H9 (cell line): ENCODE results near the gene SMIM1. TPM values are rescaled to one million over a fixed set of nuclear protein-coding genes. Genes with fewer than 3 reads are reported as not detected.

Experiments
- DNase-seq: peaks from one replicate; pipeline ENCODE4 v3.0.0-alpha.2; 2017
- H2AFZ ChIP-seq: one replicate; pipeline ENCODE4 v1.6.1; 2013; ENCODE audit warnings: mild to moderate bottlenecking, low read length, control low read depth, moderate library complexity
- H2AK5ac ChIP-seq: 2 replicates; pipeline ENCODE4 v1.6.1; 2013; ENCODE audit warnings: low read length, control low read depth, mixed read lengths; ENCODE audit not compliant: insufficient read length
- H2BK120ac ChIP-seq: one replicate; pipeline ENCODE4 v1.6.1; 2013; ENCODE audit warnings: low read depth, mild to moderate bottlenecking, low read length, control low read depth, inconsistent platforms; ENCODE audit not compliant: poor library complexity, severe bottlenecking
- H2BK12ac ChIP-seq: 2 replicates; pipeline ENCODE4 v1.6.1; 2013; ENCODE audit warnings: low read length, control low read depth, mixed read lengths, low read depth; ENCODE audit not compliant: insufficient read length
- H2BK15ac ChIP-seq: 2 replicates; pipeline ENCODE4 v1.6.1; 2013; ENCODE audit warnings: low read depth, low read length, control low read depth
- H2BK20ac ChIP-seq: one replicate; pipeline ENCODE4 v1.6.1; 2013; ENCODE audit warnings: low read depth, mild to moderate bottlenecking, low read length, control low read depth, inconsistent platforms; ENCODE audit not compliant: poor library complexity, severe bottlenecking
- H2BK5ac ChIP-seq: 2 replicates; pipeline ENCODE4 v1.6.1; 2013; ENCODE audit warnings: low read length, control low read depth, mixed read lengths; ENCODE audit not compliant: insufficient read length
- H3K14ac ChIP-seq: 2 replicates; pipeline ENCODE4 v1.6.1; 2013; ENCODE audit warnings: low read length, control low read depth; ENCODE audit not compliant: insufficient read depth
- H3K18ac ChIP-seq: 2 replicates; pipeline ENCODE4 v1.6.1; 2013; ENCODE audit warnings: low read depth, mild to moderate bottlenecking, mixed read lengths, low read length, control low read depth; ENCODE audit not compliant: insufficient read length
- H3K23ac ChIP-seq: 2 replicates; pipeline ENCODE4 v1.6.1; 2013; ENCODE audit warnings: low read length, control low read depth, mixed read lengths, low read depth; ENCODE audit not compliant: insufficient read length
- H3K23me2 ChIP-seq: 2 replicates; pipeline ENCODE4 v1.6.1; 2013; ENCODE audit warnings: low read depth, mild to moderate bottlenecking, mixed read lengths, low read length, control low read depth; ENCODE audit not compliant: insufficient read length, poor library complexity, severe bottlenecking
- H3K27ac ChIP-seq: 2 replicates; pipeline ENCODE4 v1.5.1; 2013; ENCODE audit warnings: low read length, control low read depth, mixed read lengths, low read depth; ENCODE audit not compliant: insufficient read length
- H3K27me3 ChIP-seq: 2 replicates; pipeline ENCODE4 v1.6.1; 2013; ENCODE audit warnings: low read length, control low read depth, inconsistent platforms; ENCODE audit not compliant: insufficient read depth
- H3K4ac ChIP-seq: 2 replicates; pipeline ENCODE4 v1.6.1; 2013; ENCODE audit warnings: low read depth, mild to moderate bottlenecking, control low read depth, inconsistent platforms, low read length, moderate library complexity
- H3K4me1 ChIP-seq: 2 replicates; pipeline ENCODE4 v1.6.1; 2013; ENCODE audit warnings: low read length, control low read depth, inconsistent platforms; ENCODE audit not compliant: insufficient read depth
- H3K4me2 ChIP-seq: 2 replicates; pipeline ENCODE4 v1.6.1; 2013; ENCODE audit warnings: low read length, control low read depth, mixed read lengths; ENCODE audit not compliant: insufficient read length, insufficient read depth
- H3K56ac ChIP-seq: 2 replicates; pipeline ENCODE4 v1.6.1; 2013; ENCODE audit warnings: low read depth, mild to moderate bottlenecking, mixed read lengths, low read length, control low read depth; ENCODE audit not compliant: insufficient read length
- H3K79me1 ChIP-seq: 2 replicates; pipeline ENCODE4 v1.6.1; 2013; ENCODE audit warnings: low read depth, mild to moderate bottlenecking, moderate library complexity, low read length, control low read depth, inconsistent platforms; ENCODE audit not compliant: insufficient read depth, poor library complexity, severe bottlenecking
- H3K79me2 ChIP-seq: 2 replicates; pipeline ENCODE4 v1.6.1; 2013; ENCODE audit warnings: low read length, control low read depth, inconsistent platforms; ENCODE audit not compliant: insufficient read depth
- H3K9ac ChIP-seq: 2 replicates; pipeline ENCODE4 v1.6.1; 2013; ENCODE audit warnings: low read length, control low read depth, mixed read lengths; ENCODE audit not compliant: insufficient read length; ENCODE audit errors: extremely low read depth
- H3K9me3 ChIP-seq: one replicate; pipeline ENCODE4 v1.6.1; 2013; ENCODE audit warnings: low read depth, low read length, inconsistent platforms; ENCODE audit not compliant: control insufficient read depth
- H3T11ph ChIP-seq: one replicate; pipeline ENCODE4 v1.6.1; 2013; ENCODE audit warnings: mild to moderate bottlenecking, low read length, control low read depth, inconsistent platforms
- H4K20me1 ChIP-seq: one replicate; pipeline ENCODE4 v1.6.1; 2013; ENCODE audit not compliant: control insufficient read depth, insufficient read length, insufficient read depth
- H4K5ac ChIP-seq: 2 replicates; pipeline ENCODE4 v1.6.1; 2013; ENCODE audit warnings: low read depth, mild to moderate bottlenecking, mixed read lengths, low read length, control low read depth; ENCODE audit not compliant: insufficient read length
- H4K8ac ChIP-seq: replicated peaks from 2 replicates; pipeline ENCODE4 v1.6.1; 2013; ENCODE audit warnings: low read length, control low read depth, mixed read lengths, low read depth; ENCODE audit not compliant: insufficient read length
- H4K91ac ChIP-seq: 2 replicates; pipeline ENCODE4 v1.6.1; 2013; ENCODE audit warnings: low read depth, mild to moderate bottlenecking, moderate library complexity, mixed read lengths, low read length, control low read depth; ENCODE audit not compliant: insufficient read length
- H3K27ac Mint-ChIP-seq, 3 experiments: 2 replicates in 2 of 3; 3 replicates in 1 of 3; pipeline ENCODE4 v1.8.0; 2020 to 2021; ENCODE audit warnings: mixed read lengths in 3 of 3, mild to moderate bottlenecking in 1 of 3, moderate library complexity in 1 of 3
- H3K27me3 Mint-ChIP-seq: 2 replicates; pipeline ENCODE4 v1.8.0; 2021; ENCODE audit warnings: low read depth, mild to moderate bottlenecking, moderate library complexity, mixed read lengths
- H3K36me3 Mint-ChIP-seq, 3 experiments: 2 replicates in 2 of 3; 3 replicates in 1 of 3; pipeline ENCODE4 v1.8.0; 2020 to 2021; ENCODE audit warnings: low read depth in 3 of 3, mixed read lengths in 3 of 3; ENCODE audit not compliant: insufficient read depth in 1 of 3
- H3K4me1 Mint-ChIP-seq, 2 experiments: 2 replicates each; pipeline ENCODE4 v1.8.0; 2020; ENCODE audit warnings: mixed read lengths in 2 of 2
- H3K4me3 Mint-ChIP-seq, 2 experiments: 2 replicates in 1 of 2; 3 replicates in 1 of 2; pipeline ENCODE4 v1.8.0; 2020 to 2021; ENCODE audit warnings: mild to moderate bottlenecking in 2 of 2, mixed read lengths in 2 of 2, moderate library complexity in 1 of 2
- H3K9me3 Mint-ChIP-seq, 2 experiments: 2 replicates in 1 of 2; 3 replicates in 1 of 2; pipeline ENCODE4 v1.8.0; 2020; ENCODE audit warnings: mild to moderate bottlenecking in 2 of 2, mixed read lengths in 2 of 2, moderate library complexity in 1 of 2
- CTCF ChIP-seq: fragments of 200-600 bp; sonication (generic); conservative IDR thresholded peaks from 3 replicates; pipeline ENCODE4 v1.8.0; 2021; ENCODE audit warnings: antibody characterized with exemption, mild to moderate bottlenecking
- WGBS: extraction: QIAGEN DNeasy Blood & Tissue Kit; methylation state at CpG from one replicate; pipeline ENCODE4 v1.1.7; 2013; ENCODE audit warnings: missing lambda C conversion rate, low lambda C conversion rate, mixed read lengths; ENCODE audit not compliant: insufficient read length; ENCODE audit errors: extremely low coverage; 5-methylcytosine and 5-hydroxymethylcytosine counted together
- total RNA-seq: library from RNA; stranded (reverse); gene quantifications from 2 replicates; pipeline ENCODE4 v1.2.1, GENCODE V29; 2021

SMIM1 gene
- total RNA-seq, 1 experiment from 2014 or later, result 5.3 TPM

- no peak overlapping the region for H3K27ac Mint-ChIP-seq
- H3K23me2 ChIP-seq, result no peaks in the 10 kb centered on the region
- H3K79me2 ChIP-seq, result no peaks in the 10 kb centered on the region
- H2AK5ac ChIP-seq, result no peak overlapping the region
- peaks cover 61% of the 10 kb centered on the region for H3K27me3 Mint-ChIP-seq
- H3K4me1 ChIP-seq, result no peaks in the 10 kb centered on the region
- H4K5ac ChIP-seq, result no peak overlapping the region
- no peak overlapping the region for H3K18ac ChIP-seq
- H2BK120ac ChIP-seq, result no peak overlapping the region
- no peak overlapping the region for H2BK20ac ChIP-seq
- H3T11ph ChIP-seq, result no peak overlapping the region
- peaks cover 2 to 19% (median 11%) of the 10 kb centered on the region in 3 experiments; a peak in 6 of 7 replicates for H3K36me3 Mint-ChIP-seq
- no peak overlapping the region for H3K14ac ChIP-seq
- H3K27me3 ChIP-seq, result no peaks in the 10 kb centered on the region
- no peak overlapping the region for H3K4ac ChIP-seq
- H3K4me2 ChIP-seq, result no peak overlapping the region
- no CpG with 5 or more reads among the region's 31 CpGs for WGBS
- H3K4me1 Mint-ChIP-seq, result peaks cover 3 to 6% of the 10 kb centered on the region in 2 experiments
- H2BK15ac ChIP-seq, result no peak overlapping the region
- H3K9me3 Mint-ChIP-seq, result peaks cover 25 to 37% of the 10 kb centered on the region in 2 experiments
- DNase-seq, result no peak
- H3K79me1 ChIP-seq, result no peaks in the 10 kb centered on the region
- no peak overlapping the region for H3K27ac ChIP-seq
- H3K9ac ChIP-seq, result no peak overlapping the region
- no peak overlapping the region for H2BK5ac ChIP-seq
- H3K9me3 ChIP-seq, result no peaks in the 10 kb centered on the region
- H2AFZ ChIP-seq, result no peak overlapping the region
- H4K8ac ChIP-seq, result no peak overlapping the region
- H4K20me1 ChIP-seq, result no peaks in the 10 kb centered on the region
- no peak overlapping the region for H3K23ac ChIP-seq
- no peak overlapping the region for H3K56ac ChIP-seq
- TF ChIP-seq CTCF, result no peak
- no peak overlapping the region for H4K91ac ChIP-seq
- H2BK12ac ChIP-seq, result no peak overlapping the region
- no peak overlapping the region for H3K4me3 Mint-ChIP-seq
These were observed 9.0 kb upstream of the SMIM1 start for GRCh38 chr1:3763351-3764125.
